Measurements from ENCODE around the gene TMEM170A. TPM values are rescaled to one million over a fixed set of nuclear protein-coding genes. Genes with fewer than 3 reads are reported as not detected.
"Not testable (repeated sequence)": the region's sequence is repeated elsewhere in the genome, so short reads cannot be mapped to it uniquely, and the experiment has no call there.

Gene TMEM170A
- total RNA-seq, 1 donor from 2014 or later: 25.4 TPM

- Histone ChIP-seq H3K36me3 (no peaks in the 10 kb centered on the region), H3K27me3 (no peaks in the 10 kb centered on the region), H3K9me3 (no peaks in the 10 kb centered on the region), H3K4me1 (peaks cover 3% of the 10 kb centered on the region), H3K27ac (peak overlapping the region; percentile 99), H3K4me3 (peak overlapping the region; percentile 90)
- DNase-seq: peak; percentile 70
- no peak for TF ChIP-seq CTCF (IDR thresholded peaks at IDR 0.05)
- ATAC-seq: peak; percentile 82
- intact Hi-C loops (cut with DNase I): no loop called here
These were observed 30.6 kb downstream of the TMEM170A start for GRCh38 chr16:75433732-75434413.

GRCh38 chr16:75432828-75433731, 31.4 kb downstream of the TMEM170A start, which contains the start of gene CFDP1:
TSS of gene CFDP1 (minus strand) at chr16:75433503. CDS start at chr16:75433352, 151 bp downstream.
- peak; percentile 4 for TF ChIP-seq CTCF (IDR thresholded peaks at IDR 0.05)
- H3K27ac ChIP-seq: peak within 1 kb of the TSS; percentile 99
- peaks cover 3% of the 10 kb centered on the region for H3K4me1 ChIP-seq
- no peaks in the 10 kb centered on the region for H3K9me3 ChIP-seq
- DNase-seq: peak; percentile 98
- no peaks in the 10 kb centered on the region for H3K36me3 ChIP-seq
- H3K27me3 ChIP-seq: no peaks in the 10 kb centered on the region
- peak; percentile 97 for ATAC-seq
- intact Hi-C loops (cut with DNase I): no loop called here
- H3K4me3 ChIP-seq: peak within 1 kb of the TSS; percentile 90

GRCh38 chr16:75429621-75430403, 34.7 kb downstream of the TMEM170A start:
- ATAC-seq: no peak
- H3K27me3 ChIP-seq: no peaks in the 10 kb centered on the region
- no peak overlapping the region for H3K4me3 ChIP-seq
- H3K4me1 ChIP-seq: peaks cover 3% of the 10 kb centered on the region
- intact Hi-C loops (cut with DNase I): no loop called here
- H3K9me3 ChIP-seq: no peaks in the 10 kb centered on the region
- DNase-seq: no peak
- H3K36me3 ChIP-seq: no peaks in the 10 kb centered on the region
- H3K27ac ChIP-seq: no peak overlapping the region
- no peak for TF ChIP-seq CTCF (IDR thresholded peaks at IDR 0.05)

GRCh38 chr16:75426524-75426923, 38.0 kb downstream of the TMEM170A start:
- intact Hi-C loops (cut with DNase I); H3K9me3 ChIP-seq; H3K4me1 ChIP-seq; H3K36me3 ChIP-seq; H3K4me3 ChIP-seq; H3K27ac ChIP-seq; H3K27me3 ChIP-seq; DNase-seq; ATAC-seq: not testable (repeated sequence)

GRCh38 chr16:75424105-75424762, 40.3 kb downstream of the TMEM170A start:
- H3K36me3 ChIP-seq; intact Hi-C loops (cut with DNase I); DNase-seq; H3K27ac ChIP-seq; H3K4me3 ChIP-seq; H3K9me3 ChIP-seq; H3K27me3 ChIP-seq; ATAC-seq: not testable (repeated sequence)
- peaks cover 20% of the 10 kb centered on the region for H3K4me1 ChIP-seq

GRCh38 chr16:75423723-75424104, 40.8 kb downstream of the TMEM170A start:
- intact Hi-C loops (cut with DNase I): no loop called here
- DNase-seq (no peak), ATAC-seq (no peak)
- no peak for TF ChIP-seq CTCF (IDR thresholded peaks at IDR 0.05)
- H3K36me3 ChIP-seq: no peaks in the 10 kb centered on the region
- H3K27ac ChIP-seq: no peak overlapping the region
- H3K9me3 ChIP-seq: no peaks in the 10 kb centered on the region
- H3K27me3 ChIP-seq: no peaks in the 10 kb centered on the region
- peaks cover 21% of the 10 kb centered on the region for H3K4me1 ChIP-seq
- no peak overlapping the region for H3K4me3 ChIP-seq
